IPS-18c (cell line): ENCODE measurements around the gene PRDM11.

Experiments
- H3K4me3 ChIP-seq: 2 replicates; pipeline ENCODE4 v1.7.0; 2013; ENCODE audit warnings: low read depth, mild to moderate bottlenecking, low read length, moderate library complexity; ENCODE audit not compliant: insufficient read depth
- H3K9me3 ChIP-seq: one replicate; pipeline ENCODE4 v1.6.1; 2013; ENCODE audit warnings: mild to moderate bottlenecking, low read length, moderate library complexity; ENCODE audit not compliant: control insufficient read depth, insufficient read depth

The PRDM11 gene

GRCh38 chr11:45165806-45166603 lies 19.6 kb downstream of the PRDM11 start:
- H3K9me3 ChIP-seq = no peaks in the 10 kb centered on the region

GRCh38 chr11:45166604-45166897 lies 20.1 kb downstream of the PRDM11 start:
- H3K9me3 ChIP-seq = no peaks in the 10 kb centered on the region
- H3K4me3 ChIP-seq = no peak overlapping the region

More at GRCh38 chr11:45165806-45166603, 19.6 kb downstream of the PRDM11 start:
- H3K4me3 ChIP-seq = no peak overlapping the region

- H3K9me3 ChIP-seq = no peaks in the 10 kb centered on the region
Measured at GRCh38 chr11:45167283-45167682, 20.8 kb downstream of the PRDM11 start.

GRCh38 chr11:45168366-45169130 lies 22.1 kb downstream of the PRDM11 start:
- H3K4me3 ChIP-seq = no peak overlapping the region
- no peaks in the 10 kb centered on the region for H3K9me3 ChIP-seq

More at GRCh38 chr11:45167283-45167682, 20.8 kb downstream of the PRDM11 start:
- no peak overlapping the region for H3K4me3 ChIP-seq

- H3K9me3 ChIP-seq = no peaks in the 10 kb centered on the region
- H3K4me3 ChIP-seq = no peak overlapping the region
Measured at GRCh38 chr11:45169310-45170072, 23.1 kb downstream of the PRDM11 start.

GRCh38 chr11:45170484-45170883 lies 24.0 kb downstream of the PRDM11 start:
- Histone ChIP-seq H3K9me3 (no peaks in the 10 kb centered on the region), H3K4me3 (no peak overlapping the region)

GRCh38 chr11:45171550-45171949 lies 25.1 kb downstream of the PRDM11 start:
- Histone ChIP-seq H3K9me3 (no peaks in the 10 kb centered on the region), H3K4me3 (no peak overlapping the region)

GRCh38 chr11:45173064-45173463 lies 26.6 kb downstream of the PRDM11 start:
- Histone ChIP-seq H3K9me3 (no peaks in the 10 kb centered on the region), H3K4me3 (no peak overlapping the region)

- Histone ChIP-seq H3K4me3 (no peak overlapping the region), H3K9me3 (no peaks in the 10 kb centered on the region)
Measured at GRCh38 chr11:45174168-45174835, 27.9 kb downstream of the PRDM11 start.

GRCh38 chr11:45174963-45175362 lies 28.5 kb downstream of the PRDM11 start:
- H3K4me3 ChIP-seq = no peak overlapping the region
- H3K9me3 ChIP-seq = no peaks in the 10 kb centered on the region

GRCh38 chr11:45176996-45177395 lies 30.6 kb downstream of the PRDM11 start:
- no peaks in the 10 kb centered on the region for H3K9me3 ChIP-seq

GRCh38 chr11:45178223-45178622 lies 31.8 kb downstream of the PRDM11 start:
- no peak overlapping the region for H3K4me3 ChIP-seq
- no peaks in the 10 kb centered on the region for H3K9me3 ChIP-seq

More at GRCh38 chr11:45176996-45177395, 30.6 kb downstream of the PRDM11 start:
- H3K4me3 ChIP-seq = no peak overlapping the region

- no peak overlapping the region for H3K4me3 ChIP-seq
- no peaks in the 10 kb centered on the region for H3K9me3 ChIP-seq
Measured at GRCh38 chr11:45178890-45179671, 32.6 kb downstream of the PRDM11 start.

- peak overlapping the region; percentile 46 for H3K4me3 ChIP-seq
- H3K9me3 ChIP-seq = no peaks in the 10 kb centered on the region
Measured at GRCh38 chr11:45179686-45180178, 33.3 kb downstream of the PRDM11 start.

- Histone ChIP-seq H3K9me3 (no peaks in the 10 kb centered on the region), H3K4me3 (peak overlapping the region; percentile 46)
Measured at GRCh38 chr11:45180179-45180847, 33.9 kb downstream of the PRDM11 start.

- Histone ChIP-seq H3K4me3 (peak overlapping the region; percentile 52), H3K9me3 (no peaks in the 10 kb centered on the region)
Measured at GRCh38 chr11:45180848-45181192, 34.4 kb downstream of the PRDM11 start.
